ELR (cell line): ENCODE measurements around the gene NAALADL2.
"Not testable (repeated sequence)": the region's sequence is repeated elsewhere in the genome, so short reads cannot be mapped to it uniquely, and the experiment has no call there.

Experiments
- DNase-seq: peaks from one replicate; pipeline ENCODE4 v3.0.0-alpha.2; 2015; ENCODE audit warnings: low read depth

Gene NAALADL2

DNA sequence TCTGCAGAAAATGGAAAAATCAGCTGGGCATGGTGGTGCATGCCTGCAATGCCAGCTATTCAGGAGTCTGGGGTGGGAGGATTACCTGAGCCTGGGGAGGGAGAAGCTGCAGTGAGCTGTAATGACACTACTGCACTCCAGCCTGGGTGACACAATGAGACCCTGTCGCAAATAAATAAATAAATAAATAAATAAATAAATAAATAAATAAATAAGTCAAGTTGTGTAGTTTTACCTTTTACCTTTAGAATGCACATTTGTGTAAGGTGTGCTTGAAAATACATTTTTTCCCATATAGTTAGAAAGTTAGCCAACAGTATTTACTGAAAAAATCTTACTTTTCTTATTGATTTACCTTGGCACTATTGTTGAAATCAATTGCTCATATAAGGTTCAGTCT lies 515.6 kb downstream of the NAALADL2 start:
- DNase-seq = no peak

DNA sequence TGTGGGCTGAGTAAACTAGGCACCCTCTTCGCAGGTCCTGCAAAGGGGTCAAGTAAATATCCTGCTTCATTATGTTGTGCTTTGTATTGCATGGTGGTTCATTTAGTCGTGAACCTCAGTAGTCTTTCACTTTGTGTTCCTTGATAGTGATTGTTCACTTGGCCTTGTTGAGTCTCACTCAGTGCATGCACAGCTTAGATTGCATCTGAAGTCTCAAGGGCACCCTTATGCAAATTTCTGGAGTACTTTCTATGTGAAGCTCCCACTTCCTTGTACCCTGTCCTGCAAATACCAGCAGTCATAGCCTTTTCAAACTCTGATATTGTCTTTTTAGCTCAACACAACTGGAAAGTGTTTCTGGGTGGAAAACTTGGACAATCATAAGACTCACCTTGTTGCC lies 519.2 kb downstream of the NAALADL2 start:
- DNase-seq = no peak

DNA sequence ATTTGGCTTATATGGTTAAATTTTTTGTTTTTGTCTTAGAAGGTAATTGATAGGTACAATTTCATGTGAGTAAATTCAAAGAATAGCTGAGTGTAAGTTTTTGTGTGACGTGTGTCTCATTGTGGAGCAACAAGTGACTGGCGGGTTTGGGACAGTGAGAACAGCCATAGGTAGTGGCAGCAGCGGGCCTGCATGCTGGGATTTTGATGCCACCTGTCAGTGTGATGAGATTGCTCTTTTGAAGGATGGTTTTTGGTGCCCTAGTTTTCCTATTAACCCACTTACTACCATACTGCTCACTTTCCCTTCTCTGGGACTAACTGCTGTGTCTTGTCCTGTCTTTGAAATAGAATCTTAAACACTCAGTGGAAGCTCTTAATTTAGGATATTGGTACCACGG lies 522.6 kb downstream of the NAALADL2 start:
- no peak for DNase-seq

DNA sequence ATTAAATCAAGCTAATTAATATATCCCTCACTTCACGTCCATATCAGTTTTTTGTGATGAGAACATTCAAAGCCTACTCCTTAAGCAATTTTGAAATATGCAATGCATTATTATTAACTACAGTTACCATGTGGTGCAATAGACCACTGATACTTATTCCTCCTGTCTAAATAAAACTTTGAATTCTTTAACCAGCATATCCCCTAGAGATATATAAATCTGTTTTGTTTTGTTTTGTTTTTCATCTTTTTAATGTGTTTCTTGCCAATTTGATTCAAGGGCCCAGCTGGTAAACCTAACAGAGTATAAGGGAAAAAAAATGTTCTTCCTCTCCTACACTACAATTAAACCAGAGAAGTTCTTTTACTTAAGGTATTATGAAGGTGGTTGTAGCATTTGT lies 524.2 kb downstream of the NAALADL2 start:
- no peak for DNase-seq

DNA sequence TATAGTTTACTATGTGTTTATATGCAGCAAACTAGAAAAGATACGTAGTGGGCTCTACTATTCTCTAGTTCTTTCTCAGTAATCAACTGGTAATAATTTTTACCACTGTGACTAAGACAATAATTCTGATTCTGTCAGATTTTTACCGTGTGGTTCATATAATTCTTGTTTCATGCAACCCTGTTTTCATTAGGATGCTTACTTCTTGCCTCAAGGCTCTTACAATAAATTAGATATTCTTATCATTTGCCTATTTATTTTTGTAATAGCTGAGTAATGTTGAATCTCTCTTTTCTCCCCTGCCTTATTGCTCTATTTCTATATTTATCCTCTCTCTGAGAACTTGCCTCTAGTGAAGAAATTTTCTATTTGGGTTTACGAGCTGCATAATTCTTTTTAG lies 524.7 kb downstream of the NAALADL2 start:
- DNase-seq = no peak

DNA sequence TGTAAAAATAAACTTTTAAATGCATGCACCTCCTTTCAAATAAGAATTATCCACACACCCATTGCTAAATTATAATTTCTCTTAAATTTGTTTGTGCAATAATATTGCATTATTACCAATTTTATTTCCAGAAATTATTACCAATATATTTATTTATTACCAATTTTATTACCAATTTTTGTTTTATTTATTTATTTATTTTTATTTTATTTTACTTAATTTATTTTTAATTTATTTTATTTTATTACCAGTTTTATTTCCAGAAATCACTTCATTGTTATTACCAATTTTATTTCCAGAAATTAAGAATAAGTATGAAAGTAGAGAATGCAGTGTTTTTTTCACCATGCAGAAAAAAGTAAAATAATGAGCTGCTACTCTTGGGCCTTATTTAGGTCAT lies 525.4 kb downstream of the NAALADL2 start:
- DNase-seq = no peak

DNA sequence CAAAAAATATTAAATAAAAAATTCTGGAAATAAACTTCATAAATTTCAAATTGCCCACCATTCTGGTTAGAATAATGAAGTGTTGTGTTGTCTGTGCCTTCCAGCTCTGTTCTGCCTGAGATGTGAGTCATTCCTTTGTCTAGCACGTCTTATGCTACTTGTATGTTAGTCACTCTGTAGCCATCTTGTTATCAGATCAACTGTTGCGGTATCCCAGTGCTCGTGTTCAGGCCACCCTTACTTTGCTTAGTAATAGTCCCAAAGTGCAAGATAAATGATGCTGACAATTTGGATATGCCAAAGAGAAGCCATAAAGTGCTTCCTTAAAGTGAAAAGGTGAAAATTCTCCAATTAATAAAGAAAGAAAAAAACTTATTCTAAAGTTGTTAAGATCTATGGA lies 527.5 kb downstream of the NAALADL2 start:
- peak; percentile 93 for DNase-seq

DNA sequence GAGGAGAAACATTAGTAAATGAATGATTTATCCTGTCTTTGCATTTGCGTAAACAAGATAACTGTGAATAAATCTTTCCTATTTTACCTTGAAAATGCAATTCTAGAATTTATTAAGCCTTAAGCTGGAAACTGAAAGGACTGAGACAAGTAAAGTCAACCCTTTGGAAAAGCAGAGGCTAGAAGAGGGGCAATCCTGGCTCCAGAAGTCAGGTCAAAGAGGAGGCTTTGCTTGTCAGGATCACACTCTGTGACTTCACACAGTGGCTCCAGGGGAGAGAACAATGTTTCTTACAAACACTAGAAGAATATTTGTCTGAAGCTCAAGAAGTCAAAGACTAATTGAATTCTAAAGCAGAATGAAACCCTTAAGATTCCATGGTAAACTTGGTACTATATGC lies 530.4 kb downstream of the NAALADL2 start:
- no peak for DNase-seq

DNA sequence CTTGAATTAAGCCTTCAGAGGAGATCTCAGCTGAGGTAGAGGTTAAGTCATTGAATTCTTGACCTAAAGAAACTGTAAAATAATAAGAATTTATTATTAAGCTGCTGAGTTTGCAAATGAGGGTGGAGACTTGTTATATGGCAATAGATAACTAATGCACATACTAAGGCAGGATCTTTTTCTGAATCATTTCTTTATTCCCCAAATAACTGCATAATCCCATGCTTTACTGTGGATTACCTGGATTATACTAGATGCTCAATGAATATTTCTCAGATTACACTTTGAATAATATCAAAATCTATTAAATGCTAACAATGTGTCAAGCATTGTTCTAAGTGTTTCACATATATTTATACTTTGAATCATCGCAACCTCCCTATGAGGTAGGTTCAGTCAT lies 532.5 kb downstream of the NAALADL2 start:
- DNase-seq = no peak

DNA sequence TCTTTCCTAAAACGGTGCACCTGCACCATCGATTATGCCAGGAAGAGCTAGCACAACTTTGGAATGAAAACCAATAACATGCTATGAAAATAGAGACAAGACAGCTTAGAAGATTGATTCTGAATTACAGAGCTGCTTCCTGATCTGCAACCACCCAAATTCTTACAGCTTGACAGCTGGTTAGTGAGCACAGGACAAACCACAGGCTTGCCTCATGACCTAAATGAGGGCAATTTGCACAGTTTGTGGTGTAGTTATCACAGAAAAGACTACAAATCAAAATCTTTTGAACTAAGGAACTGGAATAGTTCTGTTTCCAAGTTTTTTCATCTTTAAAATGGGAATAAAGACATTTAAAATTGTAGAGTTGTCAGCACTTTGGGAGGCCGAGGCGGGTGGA lies 533.5 kb downstream of the NAALADL2 start:
- no peak for DNase-seq

DNA sequence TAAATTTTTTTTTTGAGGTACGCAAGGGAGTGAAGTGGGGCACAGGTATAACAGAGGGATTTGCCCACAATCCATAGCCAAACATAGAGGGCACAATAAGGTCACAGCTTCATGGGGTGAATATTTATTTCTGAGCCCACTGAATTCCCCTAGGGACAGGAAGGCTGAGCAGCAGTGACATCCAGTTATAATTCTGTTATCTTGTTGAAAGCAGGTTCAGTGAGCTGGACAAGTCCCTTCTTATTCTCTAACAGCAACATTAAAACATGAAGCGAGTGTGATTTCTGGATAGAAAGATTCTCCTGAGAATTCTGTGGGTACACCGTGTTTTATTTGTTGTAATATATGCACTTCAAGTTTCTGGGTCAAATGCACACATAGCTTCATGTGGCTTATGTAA lies 538.2 kb downstream of the NAALADL2 start:
- DNase-seq = no peak

DNA sequence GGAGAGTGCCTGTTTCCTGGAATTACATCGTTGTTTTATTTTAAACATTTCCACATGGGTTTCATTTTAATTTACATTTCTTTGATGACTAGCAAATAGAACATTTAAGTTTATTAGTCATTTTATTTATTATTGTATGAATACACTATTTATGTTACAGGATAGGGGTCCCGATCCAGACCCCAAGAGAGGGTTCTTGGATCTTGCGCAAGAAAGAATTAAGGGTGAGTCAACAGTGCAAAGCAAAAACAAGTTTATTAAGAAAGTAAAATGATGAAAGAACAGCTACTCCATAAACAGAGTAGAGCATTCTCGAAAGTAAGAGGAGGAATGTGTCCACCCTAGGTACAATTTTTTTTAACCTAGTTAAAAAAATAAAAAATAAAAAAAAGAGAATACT lies 539.5 kb downstream of the NAALADL2 start:
- peak; percentile 15 for DNase-seq

DNA sequence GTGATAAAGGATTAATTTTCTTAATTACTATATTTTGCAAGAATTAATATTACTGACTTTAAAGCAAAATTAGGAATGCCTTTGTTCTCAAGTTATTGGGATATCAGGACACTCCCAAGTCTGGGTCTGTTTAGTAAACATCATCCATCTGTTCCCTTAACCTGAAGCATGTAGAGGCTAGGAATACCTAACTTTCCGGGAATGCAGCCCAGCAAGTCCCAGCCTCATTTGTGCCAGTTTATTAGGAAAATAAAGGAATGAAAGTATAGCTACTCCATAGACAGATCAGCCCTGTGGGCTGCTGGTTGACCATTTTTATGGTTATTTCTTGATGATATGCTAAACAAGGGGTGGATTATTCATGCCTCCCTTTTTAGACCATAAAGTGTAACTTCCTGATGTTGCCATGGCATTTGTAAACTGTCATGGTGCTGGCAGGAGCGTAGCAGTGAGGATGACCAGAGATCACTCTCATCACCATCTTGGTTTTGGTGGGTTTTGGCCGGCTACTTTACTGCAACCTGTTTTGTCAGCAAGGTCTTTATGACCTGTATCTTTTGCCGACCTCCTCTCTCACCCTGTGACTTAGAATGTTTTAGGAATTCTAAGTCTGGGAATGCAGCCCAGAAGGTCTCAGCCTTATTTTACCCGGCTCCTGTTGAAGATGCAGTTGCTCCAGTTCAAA lies 540.2 kb downstream of the NAALADL2 start:
- DNase-seq = no peak

DNA sequence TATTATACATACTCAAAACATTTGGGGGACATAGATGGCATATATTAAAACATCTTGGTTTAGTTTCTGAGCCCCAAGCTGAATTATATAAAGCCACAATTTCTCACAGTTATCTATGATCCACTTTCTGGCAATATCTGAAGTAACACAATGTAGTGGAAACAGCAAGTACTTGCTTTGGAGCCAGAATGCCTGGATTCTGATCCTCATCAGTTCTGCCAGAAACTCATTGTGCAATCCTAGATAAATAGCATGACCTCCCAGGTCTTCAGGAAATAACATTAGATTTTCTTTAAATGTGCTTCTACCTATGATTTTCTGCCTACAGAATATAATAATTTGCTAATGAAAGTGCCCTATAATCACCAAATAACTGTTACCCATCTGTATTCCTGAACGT lies 544.9 kb downstream of the NAALADL2 start:
- no peak for DNase-seq

DNA sequence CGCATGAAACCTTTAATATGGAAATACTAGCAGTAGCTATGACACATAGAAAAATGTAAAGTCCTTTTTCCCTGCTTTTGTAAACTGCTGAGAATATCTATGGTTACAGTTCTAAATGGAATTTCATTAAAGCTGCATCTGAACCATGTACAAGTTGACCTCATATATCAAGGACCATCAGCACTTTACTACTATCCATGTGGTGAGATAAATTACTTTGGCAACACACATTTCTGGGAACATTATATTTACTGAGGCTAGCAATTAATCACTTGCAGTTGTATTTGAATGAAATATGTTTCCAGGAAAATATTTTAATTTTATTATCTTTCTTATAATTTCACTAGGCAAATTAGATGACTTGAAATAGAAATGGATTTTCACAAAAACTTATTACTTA lies 545.5 kb downstream of the NAALADL2 start:
- DNase-seq = no peak

DNA sequence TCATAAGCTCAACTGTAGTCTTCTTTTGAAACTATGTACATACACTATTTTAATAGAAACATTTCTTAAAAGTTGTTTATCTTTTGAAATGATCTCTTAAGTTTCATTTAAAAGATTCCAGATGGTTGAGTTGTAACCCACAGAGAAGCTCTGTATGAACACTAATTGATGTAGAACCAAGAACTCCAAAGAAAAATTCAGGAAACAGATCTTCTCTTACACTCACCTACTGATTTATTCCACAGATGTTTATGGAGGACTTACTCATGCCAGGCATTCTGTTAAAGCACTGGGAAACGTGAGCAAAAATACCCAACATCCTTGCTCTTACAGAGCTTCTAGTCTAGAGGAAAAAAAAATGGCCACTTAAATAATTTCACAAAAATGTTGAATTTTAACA lies 551.1 kb downstream of the NAALADL2 start:
- peak; percentile 36 for DNase-seq

DNA sequence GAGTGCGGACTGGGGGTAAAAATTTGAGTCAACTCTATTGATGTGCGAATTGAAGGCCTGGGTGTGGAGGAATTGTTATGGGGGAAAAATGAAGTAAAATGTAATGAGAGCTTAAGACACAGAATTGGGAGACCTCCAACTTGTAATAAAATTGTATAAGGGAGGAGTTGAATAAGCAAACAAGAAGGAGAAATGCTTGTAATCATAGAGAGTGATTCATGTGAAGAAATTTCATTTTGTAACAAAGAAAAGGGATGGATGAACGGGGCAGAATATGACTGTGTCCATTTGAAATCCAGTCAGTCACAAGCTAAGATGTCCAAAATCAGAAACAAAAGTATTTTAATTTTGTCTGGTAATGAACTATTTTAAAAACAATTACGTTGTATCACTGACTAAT lies 552.3 kb downstream of the NAALADL2 start:
- peak; percentile 10 for DNase-seq

DNA sequence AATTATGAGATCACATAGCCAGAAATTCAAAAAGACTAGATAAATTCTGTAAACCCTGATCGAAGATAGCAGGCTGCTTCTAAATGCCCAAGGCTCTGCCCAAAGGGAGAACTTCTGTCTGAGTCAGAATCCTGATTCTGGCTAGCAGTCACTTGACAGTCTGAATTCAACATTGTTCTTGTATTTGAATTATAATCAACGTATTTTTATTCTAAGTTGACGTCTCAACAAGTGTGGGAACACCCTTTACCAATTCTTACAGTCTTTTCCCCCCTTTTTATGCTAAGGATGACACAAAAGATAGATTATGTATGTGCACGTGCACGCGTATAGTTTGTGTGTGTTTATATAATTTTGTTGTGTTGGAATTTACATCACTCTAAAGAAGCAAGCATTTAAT lies 552.8 kb downstream of the NAALADL2 start:
- DNase-seq = no peak

DNA sequence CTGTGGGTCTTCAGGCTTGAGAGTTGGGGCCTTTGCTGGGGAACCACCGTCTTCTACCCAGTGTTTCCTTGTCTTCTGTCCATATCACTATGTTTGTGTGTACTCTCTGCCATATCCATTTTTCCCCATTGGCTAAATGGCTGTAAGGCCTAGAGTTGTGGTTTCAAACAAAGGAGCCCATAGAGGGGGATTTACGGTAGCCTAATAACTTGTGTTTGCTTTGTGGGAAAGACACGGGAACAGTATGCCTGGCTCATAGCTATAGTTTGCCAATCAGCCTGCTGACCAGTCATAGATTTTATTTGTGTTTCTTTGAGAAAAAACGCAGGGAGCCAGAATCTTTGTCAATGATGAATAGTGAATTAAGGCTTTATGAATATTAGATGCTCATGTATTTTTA lies 554.8 kb downstream of the NAALADL2 start:
- DNase-seq = no peak

DNA sequence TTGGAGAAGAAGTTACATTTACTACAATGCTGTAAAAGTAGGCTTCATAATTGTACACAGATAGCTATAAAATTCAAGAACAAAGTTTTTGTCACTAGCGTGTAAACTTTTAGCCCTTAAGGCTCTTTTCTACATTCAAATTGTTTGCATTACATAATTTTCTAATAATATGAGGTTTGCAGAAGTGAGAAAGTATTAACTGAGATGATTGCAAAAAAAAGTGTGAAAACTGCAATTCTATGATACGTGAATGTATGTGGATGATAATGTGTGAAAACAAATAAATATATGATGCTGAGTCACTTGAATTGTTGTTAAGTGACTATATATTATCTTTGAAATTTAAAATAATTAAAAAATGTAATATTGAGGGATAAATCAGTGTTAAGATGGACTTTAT lies 557.5 kb downstream of the NAALADL2 start:
- no peak for DNase-seq

DNA sequence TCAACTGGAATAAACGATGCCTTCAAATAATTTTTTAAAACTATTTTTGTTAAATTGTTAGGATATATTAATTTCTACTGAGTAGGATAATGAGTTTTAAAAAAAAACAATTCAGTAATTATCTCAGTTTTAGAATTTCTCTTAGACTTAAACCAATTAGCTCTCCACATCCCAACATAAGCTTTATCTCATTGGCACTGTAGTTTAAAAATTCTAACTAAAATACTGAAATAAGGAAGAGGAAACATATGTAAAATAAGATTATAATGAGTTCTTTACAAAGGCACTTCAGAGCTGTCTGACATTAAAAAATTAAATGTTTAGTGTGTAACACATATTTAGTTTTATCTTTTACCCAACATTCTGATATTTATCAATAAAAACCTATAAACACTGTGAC lies 558.3 kb downstream of the NAALADL2 start:
- DNase-seq = no peak

DNA sequence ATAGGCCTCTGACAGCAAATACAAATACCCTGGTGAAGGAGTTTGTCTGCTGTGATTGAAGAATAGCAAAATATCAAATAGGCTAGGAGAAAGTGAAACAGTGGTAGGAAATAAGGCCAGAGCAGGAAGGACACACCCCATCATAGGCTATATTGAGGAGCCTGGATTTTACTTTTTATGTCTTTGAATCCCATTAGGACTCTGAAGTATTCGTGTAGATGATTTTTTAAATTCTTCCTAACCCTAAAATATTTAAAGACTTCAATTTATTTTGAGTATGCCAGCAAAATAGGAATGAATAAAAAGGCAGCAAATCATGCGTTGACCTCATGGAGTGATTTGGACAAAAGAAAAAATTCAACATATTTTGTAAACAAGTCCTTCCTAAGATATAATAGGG lies 562.8 kb downstream of the NAALADL2 start:
- DNase-seq = no peak

DNA sequence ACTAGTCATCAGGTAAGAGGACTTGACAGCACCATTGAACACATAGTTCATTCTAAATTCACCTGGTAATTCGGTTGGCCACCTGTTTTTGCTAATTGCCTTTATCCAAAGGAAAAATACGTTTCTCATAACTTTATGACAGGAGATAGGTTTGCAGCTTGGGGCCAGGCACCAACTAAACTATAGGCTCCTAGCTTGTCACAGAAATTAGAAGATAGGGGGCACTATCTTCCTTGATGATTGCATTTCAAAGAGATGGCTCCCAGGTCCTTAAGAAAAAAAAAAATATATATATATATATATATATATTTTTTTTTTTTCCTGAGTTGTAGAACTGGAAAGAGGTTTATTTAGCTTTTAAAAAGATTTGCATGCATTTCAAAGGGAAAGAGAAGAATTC lies 563.6 kb downstream of the NAALADL2 start:
- no peak for DNase-seq

DNA sequence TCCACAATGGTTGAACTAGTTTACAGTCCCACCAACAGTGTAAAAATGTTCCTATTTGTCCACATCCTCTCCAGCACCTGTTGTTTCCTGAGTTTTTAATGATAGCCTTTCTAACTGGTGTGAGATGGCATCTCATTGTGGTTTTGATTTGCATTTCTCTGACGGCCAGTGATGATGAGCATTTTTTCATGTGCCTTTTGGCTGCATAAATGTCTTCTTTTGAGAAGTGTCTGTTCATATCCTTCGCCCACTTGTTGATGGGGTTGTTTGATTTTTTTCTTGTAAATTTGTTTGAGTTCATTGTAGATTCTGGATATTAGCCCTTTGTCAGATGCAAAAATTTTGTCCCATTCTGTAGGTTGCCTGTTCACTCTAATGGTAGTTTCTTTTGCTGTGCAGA lies 564.7 kb downstream of the NAALADL2 start:
- not testable (repeated sequence) for DNase-seq

DNA sequence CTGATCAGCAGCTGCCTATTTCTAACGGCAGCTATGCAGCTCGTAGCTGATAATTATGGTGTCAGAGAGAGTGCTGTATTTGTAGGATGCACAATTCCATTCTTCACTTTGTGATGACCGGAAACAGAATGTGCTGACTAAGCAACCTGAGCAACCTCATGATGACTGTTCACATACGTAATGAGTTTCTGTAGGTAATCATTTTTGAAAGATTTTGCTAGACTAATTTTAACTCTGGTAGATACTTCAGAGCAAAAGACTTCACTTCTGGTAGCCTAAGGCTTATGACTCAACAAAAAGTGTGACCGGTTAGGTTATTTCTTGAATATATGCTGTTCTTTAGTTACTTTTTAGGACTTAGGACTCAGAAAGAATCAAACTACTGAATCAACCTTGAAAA lies 567.7 kb downstream of the NAALADL2 start:
- peak; percentile 24 for DNase-seq
